ENCODE results near the gene TRIM37. TPM values are rescaled to one million over a fixed set of nuclear protein-coding genes. Genes with fewer than 3 reads are reported as not detected.
A peak's percentile ranks its signal among the peaks of the same experiment; 100 is the strongest.

The TRIM37 gene
- total RNA-seq, 1 donor from 2014 or later: 25.4 TPM

DNA sequence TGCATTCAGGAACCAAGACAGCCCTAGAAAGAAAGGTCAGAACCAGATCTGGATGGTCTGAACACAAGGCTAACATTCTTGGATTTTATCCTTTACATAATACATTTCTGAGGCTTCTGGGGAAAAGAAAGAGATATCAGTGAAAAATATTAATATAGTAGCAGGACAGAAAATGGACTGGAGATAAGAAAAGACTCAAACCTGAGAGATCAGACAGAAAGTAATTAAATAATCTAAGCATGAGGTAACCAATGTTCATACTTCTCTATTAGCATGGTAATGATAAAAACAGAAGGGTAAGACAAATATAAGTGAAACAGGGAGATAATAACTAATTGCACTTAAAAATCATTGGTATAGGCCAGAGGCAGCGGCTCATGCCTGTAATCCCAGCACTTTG lies 5.5 kb downstream of the TRIM37 start:
- H3K27me3 Mint-ChIP-seq (ENCODE audit: low read depth, unreplicated experiment): no peaks in the 10 kb centered on the region
- no peak overlapping the region for H3K4me3 ChIP-seq (ENCODE audit: insufficient read depth, low read depth, low read length)
- no peaks in the 10 kb centered on the region for H3K9me3 ChIP-seq (ENCODE audit: insufficient read depth, low read depth, low read length)
- H3K4me3 Mint-ChIP-seq (ENCODE audit: unreplicated experiment): no peak overlapping the region
- no peak overlapping the region for H3K27ac ChIP-seq (ENCODE audit: low read depth, low read length)
- H3K9me3 Mint-ChIP-seq (ENCODE audit: unreplicated experiment): no peaks in the 10 kb centered on the region
- TF ChIP-seq EZH2 (IDR thresholded peaks at IDR 0.05; ENCODE audit: insufficient read depth, low read length): no peak
- H2AFZ ChIP-seq (ENCODE audit: low read depth, low read length): no peak overlapping the region
- H3K27ac Mint-ChIP-seq (ENCODE audit: unreplicated experiment): no peak overlapping the region
- no peak for FAIRE-seq
- no peak for DNase-seq (ENCODE audit: low read depth)
- no peak overlapping the region for H3K4me2 ChIP-seq (ENCODE audit: low read length)
- H3K4me1 Mint-ChIP-seq (ENCODE audit: low read depth, unreplicated experiment): no peaks in the 10 kb centered on the region
- peaks cover 26% of the 10 kb centered on the region for H4K20me1 ChIP-seq (ENCODE audit: insufficient read depth, low read length)
- H3K9ac ChIP-seq (ENCODE audit: low read length): no peak overlapping the region
- peaks cover 13% of the 10 kb centered on the region for H3K36me3 ChIP-seq (ENCODE audit: insufficient read depth, low read length)
- no peaks in the 10 kb centered on the region for H3K27me3 ChIP-seq (ENCODE audit: insufficient read depth, low read length)
- peaks cover 17% of the 10 kb centered on the region for H3K36me3 Mint-ChIP-seq (ENCODE audit: low read depth, unreplicated experiment)
- H3K4me1 ChIP-seq (ENCODE audit: insufficient read depth, low read length): peaks cover 6% of the 10 kb centered on the region
- peaks cover 75% of the 10 kb centered on the region for H3K79me2 ChIP-seq (ENCODE audit: insufficient read depth, low read length)

DNA sequence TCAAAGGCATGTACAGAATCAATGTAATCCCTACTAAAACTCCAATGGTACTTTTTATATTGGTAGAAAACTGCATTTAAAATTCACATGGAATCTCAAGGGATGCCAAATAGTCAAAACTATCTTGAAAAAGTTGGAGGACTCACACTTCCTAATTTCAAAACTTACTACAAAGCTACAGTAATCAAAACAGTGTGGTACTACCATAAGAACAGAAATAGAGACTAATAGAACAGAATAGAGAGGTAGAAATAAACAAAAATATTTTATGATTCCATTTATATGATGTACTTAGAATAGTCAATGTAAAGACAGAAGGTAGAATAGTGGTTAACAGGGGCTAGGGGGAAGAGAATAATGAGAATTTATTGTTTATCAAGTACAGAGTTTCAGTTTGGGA lies 8.8 kb downstream of the TRIM37 start:
- TF ChIP-seq EZH2 (IDR thresholded peaks at IDR 0.05; ENCODE audit: insufficient read depth, low read length) (no peak), CTCF (IDR thresholded peaks at IDR 0.05; ENCODE audit: insufficient read depth, low read depth, low read length) (no peak)
- peaks cover 58% of the 10 kb centered on the region for H3K79me2 ChIP-seq (ENCODE audit: insufficient read depth, low read length)
- H4K20me1 ChIP-seq (ENCODE audit: insufficient read depth, low read length): peaks cover 10% of the 10 kb centered on the region
- peaks cover 24% of the 10 kb centered on the region for H3K4me1 ChIP-seq (ENCODE audit: insufficient read depth, low read length)
- H3K9me3 Mint-ChIP-seq (ENCODE audit: unreplicated experiment): no peaks in the 10 kb centered on the region
- no peak for FAIRE-seq
- no peak for DNase-seq (ENCODE audit: low read depth)
- H3K4me1 Mint-ChIP-seq (ENCODE audit: low read depth, unreplicated experiment): peaks cover 13% of the 10 kb centered on the region
- peaks cover 12% of the 10 kb centered on the region for H3K36me3 Mint-ChIP-seq (ENCODE audit: low read depth, unreplicated experiment)
- no peak overlapping the region for H3K27ac Mint-ChIP-seq (ENCODE audit: unreplicated experiment)
- no peaks in the 10 kb centered on the region for H3K27me3 ChIP-seq (ENCODE audit: insufficient read depth, low read length)
- H3K27ac ChIP-seq (ENCODE audit: low read depth, low read length): no peak overlapping the region
- H3K4me2 ChIP-seq (ENCODE audit: low read length): no peak overlapping the region
- H3K36me3 ChIP-seq (ENCODE audit: insufficient read depth, low read length): peaks cover 10% of the 10 kb centered on the region
- no peak overlapping the region for H3K9ac ChIP-seq (ENCODE audit: low read length)
- H3K9me3 ChIP-seq (ENCODE audit: insufficient read depth, low read depth, low read length): no peaks in the 10 kb centered on the region
- no peak overlapping the region for H2AFZ ChIP-seq (ENCODE audit: low read depth, low read length)
- no peak overlapping the region for H3K4me3 Mint-ChIP-seq (ENCODE audit: unreplicated experiment)
- no peaks in the 10 kb centered on the region for H3K27me3 Mint-ChIP-seq (ENCODE audit: low read depth, unreplicated experiment)
- no peak overlapping the region for H3K4me3 ChIP-seq (ENCODE audit: insufficient read depth, low read depth, low read length)

DNA sequence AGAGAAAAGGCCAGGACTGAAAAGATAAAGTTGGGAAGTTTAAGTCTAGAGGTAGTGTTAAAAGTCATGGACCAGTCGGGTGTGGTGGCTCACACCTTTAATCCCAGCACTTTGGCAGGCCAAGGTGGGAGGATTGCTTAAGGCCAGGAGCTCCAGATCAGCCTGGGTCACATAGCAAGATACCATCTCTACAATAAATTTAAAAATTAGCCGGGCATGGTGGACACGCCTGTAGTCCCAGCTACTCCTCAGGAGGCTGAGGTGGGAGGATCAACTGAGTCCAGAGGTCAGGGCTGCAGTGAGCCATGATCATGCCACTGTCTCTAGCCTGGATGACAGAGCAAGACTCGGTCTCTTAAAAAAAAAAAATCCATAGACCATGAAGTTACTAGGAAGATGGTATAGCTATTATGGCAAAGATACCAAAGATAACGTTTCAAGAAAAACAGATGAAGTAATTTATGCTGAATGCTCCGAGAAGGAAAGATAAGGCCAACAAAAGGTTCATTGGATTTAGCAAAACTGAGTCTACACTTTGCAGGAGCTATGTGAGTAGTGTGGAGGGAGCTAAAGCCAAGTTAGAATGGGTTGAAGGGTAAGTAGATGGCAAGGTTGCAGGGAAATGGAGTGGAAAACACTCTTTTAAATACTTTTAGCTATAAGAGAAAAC lies 11.7 kb downstream of the TRIM37 start:
- H3K4me3 Mint-ChIP-seq (ENCODE audit: unreplicated experiment): no peak overlapping the region
- peak overlapping the region; percentile 58 for H3K9ac ChIP-seq (ENCODE audit: low read length)
- FAIRE-seq: no peak

More for the DNA sequence above, 11.7 kb downstream of the TRIM37 start:
- Mint-ChIP-seq H3K4me1 (ENCODE audit: low read depth, unreplicated experiment) (peaks cover 15% of the 10 kb centered on the region), H3K36me3 (ENCODE audit: low read depth, unreplicated experiment) (peaks cover 7% of the 10 kb centered on the region), H3K27me3 (ENCODE audit: low read depth, unreplicated experiment) (no peaks in the 10 kb centered on the region), H3K9me3 (ENCODE audit: unreplicated experiment) (no peaks in the 10 kb centered on the region), H3K27ac (ENCODE audit: unreplicated experiment) (peak overlapping the region; percentile 91)
- no peak for DNase-seq (ENCODE audit: low read depth)
- Histone ChIP-seq H3K27me3 (ENCODE audit: insufficient read depth, low read length) (no peaks in the 10 kb centered on the region), H3K79me2 (ENCODE audit: insufficient read depth, low read length) (peaks cover 46% of the 10 kb centered on the region), H3K9me3 (ENCODE audit: insufficient read depth, low read depth, low read length) (no peaks in the 10 kb centered on the region), H3K4me1 (ENCODE audit: insufficient read depth, low read length) (peaks cover 28% of the 10 kb centered on the region), H4K20me1 (ENCODE audit: insufficient read depth, low read length) (peaks cover 5% of the 10 kb centered on the region), H3K4me2 (ENCODE audit: low read length) (peak overlapping the region; percentile 26), H3K27ac (ENCODE audit: low read depth, low read length) (peak overlapping the region; percentile 83), H3K36me3 (ENCODE audit: insufficient read depth, low read length) (peaks cover 6% of the 10 kb centered on the region), H3K4me3 (ENCODE audit: insufficient read depth, low read depth, low read length) (no peak overlapping the region), H2AFZ (ENCODE audit: low read depth, low read length) (no peak overlapping the region)
- TF ChIP-seq EZH2 (IDR thresholded peaks at IDR 0.05; ENCODE audit: insufficient read depth, low read length) (no peak), CTCF (IDR thresholded peaks at IDR 0.05; ENCODE audit: insufficient read depth, low read depth, low read length) (no peak)

All from astrocyte (in vitro differentiated cells and primary cell).